HCT116 (cell line): ENCODE results near the gene PWWP2B.

ENCODE experiments used
- EZH2phosphoT487 ChIP-seq: fragments of 200-600 bp; IDR thresholded peaks from 2 replicates; pipeline ENCODE4 v1.6.1; 2018; ENCODE audit warnings: antibody characterized with exemption, borderline replicate concordance
- POLR2A ChIP-seq: IDR thresholded peaks from 2 replicates; pipeline ENCODE4 v1.7.0; 2011; ENCODE audit warnings: borderline replicate concordance; ENCODE audit not compliant: insufficient read depth, insufficient read length; ENCODE audit errors: extremely low read depth
- TF ChIP-seq, protein P1 (sequence below): IDR thresholded peaks from 2 replicates; pipeline ENCODE4 v1.6.1; 2012

DNA sequence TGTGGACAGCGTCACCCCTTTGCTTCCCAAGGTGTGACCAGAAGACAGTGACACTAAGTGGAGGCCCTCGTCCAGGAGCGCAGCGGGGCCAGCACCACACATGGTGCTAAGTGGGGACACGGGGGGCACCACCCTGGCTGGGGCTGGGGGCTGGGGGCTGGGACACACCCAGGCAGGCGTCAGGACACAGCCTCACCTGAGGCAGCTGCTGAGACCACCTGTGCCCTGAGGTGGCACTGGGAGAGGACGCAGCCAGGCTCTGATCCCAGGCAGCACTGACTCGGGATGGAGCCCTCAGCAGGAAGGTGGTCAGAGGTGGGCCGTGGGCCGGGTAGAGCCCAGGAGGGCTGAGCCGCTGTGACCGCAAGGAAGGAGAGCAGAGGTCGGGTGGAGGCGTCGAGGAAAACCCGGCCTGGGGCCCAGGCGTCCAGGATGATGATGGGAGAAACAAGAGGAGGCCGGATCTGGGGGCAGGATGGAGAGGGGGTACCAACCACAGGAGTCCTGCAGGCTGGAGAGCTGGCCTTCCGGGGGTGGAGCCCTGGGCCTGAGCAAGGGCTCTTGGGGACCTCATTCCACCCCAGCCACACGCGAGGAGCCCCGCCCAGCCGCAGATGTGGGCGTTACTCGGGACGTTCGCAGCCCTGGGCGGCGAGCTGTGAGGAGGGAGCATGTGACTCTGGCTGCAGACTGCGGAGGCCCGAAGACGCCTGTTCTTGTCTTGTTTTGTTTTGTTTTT, 42.5 kb upstream of the PWWP2B start:
- TF ChIP-seq POLR2A (no peak), EZH2phosphoT487 (no peak)
- TF ChIP-seq, protein P1, sequence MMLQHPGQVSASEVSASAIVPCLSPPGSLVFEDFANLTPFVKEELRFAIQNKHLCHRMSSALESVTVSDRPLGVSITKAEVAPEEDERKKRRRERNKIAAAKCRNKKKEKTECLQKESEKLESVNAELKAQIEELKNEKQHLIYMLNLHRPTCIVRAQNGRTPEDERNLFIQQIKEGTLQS = no peak
